ENCODE data around the gene SDHC. TPM values are rescaled to one million over a fixed set of nuclear protein-coding genes. Genes with fewer than 3 reads are reported as not detected.

The SDHC gene
- polyA plus RNA-seq (2012; rRNA removed): 195 and 341 TPM in 2 replicates
- polyA plus RNA-seq (2012; cell fraction: cytosol; rRNA removed): 267 and 290 TPM in 2 replicates
- polyA plus RNA-seq (2012; cell fraction: nucleus; rRNA removed): 75.6 and 92.6 TPM in 2 replicates

- POLR2A ChIA-PET: interaction anchor here (0.7 to 2.0 kb wide), 3 partner anchors 9 to 112 kb away, joined by 3 to 16 read pairs (median 5); partner anchors contain the start of genes NDUFS2 and TOMM40L
- 1% methylated on average over 31 of the region's 45 CpGs for WGBS (ENCODE audit: low lambda C conversion rate)
- no peaks in the 10 kb centered on the region for H3K9me2 ChIP-seq
- TF ChIP-seq SIN3A (IDR thresholded peaks at IDR 0.05; ENCODE audit: borderline replicate concordance, low read depth, low read length) (0 out of 2 replicates have a peak, but pooled peaks have one; percentile 69), USF1 (IDR thresholded peaks at IDR 0.05; ENCODE audit: borderline replicate concordance, low read depth) (peak; percentile 93), MXI1 (IDR thresholded peaks at IDR 0.05; ENCODE audit: low read depth, low read length) (peak; percentile 63; the same call in 1 of the 2 replicates), REST (IDR thresholded peaks at IDR 0.05; ENCODE audit: low read depth, low read length) (peak; percentile 52), SMC3 (IDR thresholded peaks at IDR 0.05; ENCODE audit: low read depth, low read length) (no peak), RFX5 (IDR thresholded peaks at IDR 0.05; ENCODE audit: low read length) (peak; percentile 11; the same call in 1 of the 2 replicates), USF2 (IDR thresholded peaks at IDR 0.05; ENCODE audit: borderline replicate concordance, low read depth, low read length) (peak; percentile 51; the same call in 1 of the 2 replicates), YY1 (IDR thresholded peaks at IDR 0.05; ENCODE audit: low read depth) (peak; percentile 96), RAD21 (IDR thresholded peaks at IDR 0.05; ENCODE audit: low read length) (no peak), MAX (IDR thresholded peaks at IDR 0.05; ENCODE audit: low read depth) (peak; percentile 67), MEF2A (IDR thresholded peaks at IDR 0.05; ENCODE audit: borderline replicate concordance, low read depth) (no peak), NRF1 (IDR thresholded peaks at IDR 0.05; ENCODE audit: low read depth, low read length) (no peak), EP300 (IDR thresholded peaks at IDR 0.05; ENCODE audit: borderline replicate concordance in 1 of 2, low read depth in 1 of 2, low read length in 1 of 2) (peak in 1 of 2 experiments; percentile 47; a peak in 1 of 4 replicates), GABPA (IDR thresholded peaks at IDR 0.05; ENCODE audit: low read depth) (peak; percentile 89), POLR2AphosphoS5 (IDR thresholded peaks at IDR 0.05; ENCODE audit: low read depth, low read length) (peak; percentile 97), JUND (IDR thresholded peaks at IDR 0.05) (no peak), TEAD4 (IDR thresholded peaks at IDR 0.05; ENCODE audit: borderline replicate concordance, insufficient read depth) (no peak), TCF12 (IDR thresholded peaks at IDR 0.05) (peak; percentile 5; the same call in 1 of the 2 replicates), CTCF (IDR thresholded peaks at IDR 0.05) (peak; percentile 62), ELF1 (IDR thresholded peaks at IDR 0.05) (peak; percentile 36; the same call in 1 of the 2 replicates), PBX3 (IDR thresholded peaks at IDR 0.05) (peak; percentile 28; the same call in 1 of the 2 replicates), TAF1 (IDR thresholded peaks at IDR 0.05; ENCODE audit: borderline replicate concordance, low read depth, low read length) (peak; percentile 92)
- peak within 1 kb of the TSS; percentile 91 for H3K9ac ChIP-seq
- H3K4me1 ChIP-seq (ENCODE audit: control insufficient read depth in 1 of 2, insufficient read depth in 2 of 2, low read depth in 1 of 2, low read length in 1 of 2): peaks cover 0 to 12% of the 10 kb centered on the region in 2 experiments; a peak in 2 of 4 replicates
- peaks cover 37% of the 10 kb centered on the region for H3K79me2 ChIP-seq (ENCODE audit: insufficient read depth)
- no peaks in the 10 kb centered on the region for H4K20me1 ChIP-seq (ENCODE audit: insufficient read depth)
- H3K4me2 ChIP-seq: peak within 1 kb of the TSS; percentile 83
- H3K27me3 ChIP-seq (ENCODE audit: insufficient read depth): no peaks in the 10 kb centered on the region
- H3K4me3 ChIP-seq (ENCODE audit: low read depth in 2 of 2, low read length in 1 of 2): peak within 1 kb of the TSS; percentile 81 to 92
- H2AFZ ChIP-seq (ENCODE audit: low read depth): peak within 1 kb of the TSS; percentile 97
- peak within 1 kb of the TSS; percentile 89 to 91 for H3K27ac ChIP-seq (ENCODE audit: low read depth in 2 of 2, low read length in 1 of 2)
- CTCF ChIA-PET: interaction anchor here (0.7 to 2.7 kb wide), 12 partner anchors 9 to 122 kb away, joined by 3 to 13 read pairs (median 3); partner anchors contain the start of genes NDUFS2 and TOMM40L
- peaks cover 4% of the 10 kb centered on the region for H3F3A ChIP-seq (replicated peaks; ENCODE audit: insufficient read depth)
- peak; percentile 95 for DNase-seq
- no peaks in the 10 kb centered on the region for H3K9me3 ChIP-seq
- H3K36me3 ChIP-seq (replicated peaks in 1 of 2; ENCODE audit: control insufficient read depth in 1 of 2, insufficient read depth in 2 of 2, low read length in 1 of 2): peaks cover 0 to 7% of the 10 kb centered on the region in 2 experiments
These were observed at the start of gene SDHC for GRCh38 chr1:161314201-161314981. SDHC (plus strand) TSS chr1:161314381; CDS start chr1:161314406, 25 bp downstream.

All from SK-N-SH (cell line).